NCI-H1436 (cell line): ENCODE results near the gene ZNF358.
A peak's percentile ranks its signal among the peaks of the same experiment; 100 is the strongest.

Experiments used
- DNase-seq: peaks from one replicate; lab custom pipeline; 2025; lab: John Stamatoyannopoulos, UW

ZNF358 gene

DNA sequence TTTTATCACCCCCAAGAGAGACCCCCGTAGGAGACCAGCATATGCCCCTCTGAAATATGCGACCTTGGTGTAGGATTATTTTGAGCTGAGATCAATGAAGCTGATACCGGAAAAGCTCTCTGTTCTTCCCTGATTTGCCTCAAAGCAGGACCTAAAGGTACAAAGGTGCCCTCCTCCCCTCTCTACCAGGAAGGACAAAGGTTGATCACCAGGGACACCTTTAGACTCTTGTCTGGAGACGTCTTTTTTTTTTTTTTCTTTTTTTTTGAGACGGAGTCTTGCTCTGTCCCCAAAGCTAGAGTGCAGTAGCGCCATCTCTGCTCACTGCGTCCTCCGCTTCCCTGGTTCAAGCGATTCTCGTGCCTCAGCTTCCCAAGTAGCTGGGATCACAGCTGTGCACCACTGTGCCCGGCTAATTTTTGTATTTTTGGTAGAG lies 26.3 kb upstream of the ZNF358 start:
- no peak for DNase-seq

DNA sequence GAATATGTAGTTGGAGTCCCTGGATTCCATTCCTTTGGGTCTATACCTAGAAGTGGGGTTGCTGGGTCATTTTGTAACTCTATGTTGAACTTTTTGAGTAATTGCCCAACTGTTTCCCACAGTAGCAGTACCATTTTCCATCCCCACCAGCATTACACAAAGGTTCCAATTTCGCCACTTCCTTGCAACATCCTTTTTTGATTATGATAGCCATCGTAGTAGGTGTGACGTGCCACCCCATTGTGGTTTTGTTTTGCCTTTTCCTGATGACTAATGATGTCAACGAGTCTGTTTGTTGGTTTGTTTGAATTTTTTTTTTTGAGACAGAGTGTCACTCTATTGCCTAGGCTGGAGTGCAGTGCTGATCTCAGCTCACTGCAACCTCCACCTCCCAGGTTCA lies 23.8 kb upstream of the ZNF358 start:
- no peak for DNase-seq

DNA sequence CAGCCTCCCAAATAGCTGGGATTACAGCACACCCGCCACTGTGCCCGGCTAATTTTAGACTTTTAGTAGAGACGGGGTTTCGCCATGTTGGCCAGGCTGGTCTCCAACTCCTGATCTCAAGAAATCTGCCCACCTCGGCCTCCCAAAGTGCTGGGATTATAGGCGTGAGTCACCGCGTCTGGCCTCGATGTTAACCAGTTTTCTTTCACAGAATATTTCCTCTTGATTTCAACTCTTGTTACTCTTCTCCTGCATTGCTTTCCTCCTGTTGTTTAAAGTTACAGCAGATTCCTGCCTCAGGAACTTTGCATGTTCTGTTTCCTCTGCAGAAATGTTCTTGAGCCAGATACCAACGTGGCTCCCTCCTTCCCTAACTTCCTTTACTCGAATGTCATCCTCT lies 23.3 kb upstream of the ZNF358 start:
- DNase-seq: no peak

DNA sequence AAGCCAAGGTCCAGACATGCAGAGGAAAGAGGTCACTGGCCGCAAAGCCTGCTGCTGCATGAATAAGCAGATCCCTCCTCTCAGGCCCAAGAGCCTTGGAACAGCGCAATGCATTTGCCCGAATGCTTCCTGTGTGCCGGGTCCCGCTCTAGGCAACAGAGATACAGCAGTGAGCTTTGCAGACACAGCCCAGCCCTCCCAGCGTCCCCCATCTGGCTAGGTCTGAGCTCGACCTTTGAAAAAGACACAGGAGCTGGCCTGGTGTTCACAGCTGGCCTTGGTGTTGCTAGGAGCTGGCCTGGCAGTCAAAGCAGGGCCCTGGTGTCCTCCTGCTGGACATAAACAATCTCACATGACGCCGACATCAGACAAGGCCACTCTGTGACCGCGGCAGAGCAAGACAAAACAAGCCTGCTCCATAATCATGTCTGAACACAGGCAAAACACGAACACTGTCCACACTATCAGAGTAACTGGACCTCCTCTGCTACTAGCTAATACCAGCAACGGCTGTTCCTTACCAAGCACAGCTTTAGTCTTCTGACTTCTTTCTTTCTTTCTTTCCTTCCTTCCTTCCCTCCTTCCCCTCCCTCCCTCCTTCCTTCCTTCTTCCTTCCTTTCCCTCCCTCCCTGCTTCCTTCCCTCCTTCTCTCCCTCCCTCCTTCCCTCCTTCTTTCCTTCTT lies 21.3 kb upstream of the ZNF358 start:
- no peak for DNase-seq

DNA sequence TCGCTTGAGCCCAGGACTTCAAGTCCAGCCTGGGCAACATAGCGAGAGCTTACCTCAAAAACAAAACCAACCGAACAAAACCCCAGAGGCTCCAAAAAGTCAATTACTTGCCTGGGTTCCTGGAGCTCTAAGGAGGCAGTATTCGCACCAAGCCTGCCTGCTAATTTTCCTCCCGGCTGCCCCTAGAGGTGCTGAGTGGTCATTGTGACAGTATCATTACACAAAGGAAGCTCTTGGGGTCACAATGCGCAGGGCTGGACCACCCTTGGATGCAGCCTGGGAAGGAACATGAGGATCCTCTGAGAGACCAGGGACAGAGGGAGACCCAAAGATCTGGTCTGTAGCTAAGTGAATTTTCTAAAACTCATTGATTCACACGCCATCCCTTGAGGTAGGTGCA lies 18.6 kb upstream of the ZNF358 start:
- no peak for DNase-seq

DNA sequence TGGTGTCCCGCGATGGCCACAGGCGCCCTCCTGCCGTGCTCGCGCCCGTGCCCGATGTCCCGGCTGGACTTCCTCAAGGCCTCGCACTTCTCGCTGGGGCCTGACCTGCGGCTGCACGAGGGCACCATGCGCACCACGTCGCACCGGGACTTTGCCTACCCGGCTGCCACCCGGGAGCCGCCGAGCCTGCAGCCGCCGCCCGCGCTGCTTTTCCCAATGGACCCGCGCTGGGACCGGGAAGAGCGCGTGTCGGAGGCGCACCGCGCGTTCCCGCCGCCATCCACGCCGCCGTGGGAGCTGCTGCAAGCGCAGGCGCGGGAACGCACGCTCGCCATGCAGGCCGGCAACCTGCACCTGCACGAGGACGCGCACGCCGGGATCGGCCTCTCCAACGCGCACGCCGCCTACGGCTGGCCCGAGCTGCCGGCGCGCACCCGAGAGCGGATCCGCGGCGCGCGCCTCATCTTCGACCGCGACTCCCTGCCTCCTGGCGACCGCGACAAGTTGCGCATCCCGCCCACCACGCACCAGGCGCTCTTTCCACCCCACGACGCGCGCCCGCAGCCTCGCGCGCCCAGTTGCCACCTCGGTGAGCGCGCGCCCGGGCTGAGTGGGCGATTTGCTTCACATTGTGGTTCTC lies 15.0 kb upstream of the ZNF358 start:
- DNase-seq: peak; percentile 80

DNA sequence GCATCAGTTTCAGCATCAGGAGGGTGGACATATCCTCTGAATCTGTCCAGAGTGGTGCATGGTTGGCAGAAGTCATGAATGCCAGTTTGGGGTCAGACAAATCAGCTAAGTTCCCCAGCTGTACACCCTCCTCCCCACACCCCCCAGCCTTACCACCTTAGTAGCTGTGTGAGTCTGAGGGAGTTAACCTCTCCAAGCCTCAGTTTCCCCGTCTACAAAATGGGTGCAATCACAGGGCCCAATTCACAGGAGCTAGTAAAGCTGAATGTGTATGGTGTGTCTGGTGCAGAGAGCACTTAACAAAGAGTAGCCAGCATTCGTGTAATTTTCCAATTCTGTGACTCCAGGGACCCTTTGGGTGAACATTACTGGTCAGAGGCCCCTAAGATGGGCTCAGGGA lies 13.4 kb upstream of the ZNF358 start:
- DNase-seq: no peak

DNA sequence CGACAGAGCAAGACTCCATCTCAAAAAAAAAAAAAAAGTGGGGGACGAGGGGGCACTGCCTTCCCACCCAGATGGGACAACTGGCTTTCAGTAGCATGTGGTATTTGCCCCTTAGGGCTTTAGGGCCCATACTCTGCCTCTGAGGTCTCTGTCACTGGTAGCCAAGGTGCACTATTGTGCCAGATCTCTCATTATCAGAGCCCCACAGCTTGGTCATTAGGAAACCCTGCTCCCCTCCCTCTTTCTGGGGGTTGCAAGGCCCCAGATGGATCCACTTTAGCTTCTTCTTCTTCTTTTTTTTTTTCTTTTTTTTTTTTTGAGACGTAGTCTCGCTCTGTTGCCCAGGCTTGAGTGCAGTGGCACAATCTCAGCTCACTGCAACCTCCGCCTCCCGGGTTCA lies 11.2 kb upstream of the ZNF358 start:
- DNase-seq: no peak

DNA sequence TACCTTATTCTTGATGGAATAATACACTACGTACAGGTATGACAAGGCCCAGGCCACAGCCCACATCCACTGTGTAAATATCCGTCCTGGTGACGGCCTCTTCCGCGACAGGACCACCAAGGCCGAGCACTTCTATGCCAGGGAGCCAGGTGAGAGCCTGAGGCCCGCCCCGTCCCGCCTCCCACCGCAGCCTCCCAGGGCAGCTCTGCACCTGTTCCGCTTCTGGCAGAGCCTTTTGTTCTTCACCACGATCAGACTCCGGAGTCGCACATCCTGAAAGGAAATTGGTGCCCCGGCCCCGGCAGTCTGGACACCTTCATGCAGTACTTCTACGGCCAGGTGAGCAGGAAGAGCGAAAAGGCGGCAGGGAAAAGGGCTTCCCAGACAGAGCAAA lies 10.6 kb upstream of the ZNF358 start:
- DNase-seq: peak; percentile 44

DNA sequence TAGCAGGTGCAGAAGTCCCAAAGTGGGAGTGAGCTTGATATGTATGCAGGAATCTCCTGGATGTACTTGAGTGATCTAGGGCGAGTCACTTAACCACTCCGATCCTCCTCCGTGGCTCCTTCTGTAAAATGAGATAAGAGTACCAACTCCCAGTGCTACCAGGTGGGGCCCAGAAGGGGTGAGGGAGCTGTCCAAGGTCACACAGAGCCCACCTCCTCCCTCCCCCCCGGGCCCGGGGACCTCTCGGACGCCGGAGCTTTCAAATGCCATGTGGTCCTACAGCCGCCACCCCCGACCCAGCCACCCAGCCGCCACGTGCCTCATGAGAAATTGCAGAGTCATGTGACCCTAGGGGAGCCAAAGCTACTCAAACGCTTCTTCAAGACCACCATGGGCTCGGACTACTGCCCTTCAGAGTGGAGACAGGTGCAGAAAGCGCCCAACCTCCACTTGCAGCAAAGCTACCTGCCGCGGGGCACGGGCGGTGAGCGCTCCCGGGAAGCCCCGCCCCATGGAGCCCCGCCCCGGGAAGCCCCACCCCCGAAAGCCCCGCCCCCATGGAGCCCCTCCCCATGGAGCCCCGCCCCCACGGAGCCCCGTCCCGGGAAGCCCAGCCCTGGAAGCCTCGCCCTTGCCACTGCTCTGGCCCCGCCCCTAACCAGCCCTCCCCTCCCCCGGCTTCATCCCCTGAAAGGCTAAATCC lies 10.1 kb upstream of the ZNF358 start:
- peak; percentile 88 for DNase-seq

DNA sequence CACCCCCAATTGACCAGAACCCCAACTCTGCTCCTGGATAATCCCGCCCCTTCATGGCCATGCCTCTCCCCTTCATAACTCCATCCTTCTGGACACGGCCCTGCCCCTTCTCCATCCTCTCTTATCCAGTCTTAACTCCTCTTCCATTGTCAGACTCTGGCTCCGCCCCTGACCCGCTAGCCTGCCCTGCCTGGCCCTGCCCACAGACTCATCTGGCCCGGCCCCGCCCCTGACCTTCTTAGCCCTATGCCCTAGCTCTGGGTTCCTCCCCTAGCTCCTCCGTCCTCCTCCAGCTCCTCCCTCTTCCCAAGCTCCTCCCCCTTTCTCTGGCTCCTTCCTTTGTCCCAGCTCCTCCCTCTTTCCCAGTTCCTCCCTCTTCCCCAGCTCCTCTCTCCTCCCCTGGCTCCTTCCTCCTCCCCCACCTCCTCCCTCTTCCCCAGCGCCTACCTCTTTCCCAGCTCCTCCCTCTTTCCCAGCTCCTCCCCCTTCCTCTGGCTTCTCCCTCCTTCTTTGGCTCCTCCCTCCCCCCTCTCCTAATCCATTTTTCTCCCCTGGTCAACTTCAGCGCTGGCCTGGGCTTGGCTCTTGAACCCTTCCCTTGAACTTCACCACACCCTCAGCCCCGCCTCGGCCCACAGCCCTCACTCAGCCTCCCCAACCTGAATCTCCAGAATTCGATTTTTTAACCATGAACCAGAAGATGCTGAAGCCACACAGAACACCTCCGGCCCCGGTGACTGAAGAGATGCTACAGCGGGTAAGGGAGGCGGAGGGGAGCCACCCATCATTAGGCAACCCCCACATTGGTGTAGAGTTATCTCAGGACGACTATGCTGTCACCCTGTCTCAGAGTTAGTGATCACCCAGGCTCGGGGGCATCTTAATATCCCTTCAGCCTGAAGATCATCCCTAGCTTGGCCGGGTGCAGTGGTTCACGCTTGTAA lies 9.2 kb upstream of the ZNF358 start:
- DNase-seq: peak; percentile 90

DNA sequence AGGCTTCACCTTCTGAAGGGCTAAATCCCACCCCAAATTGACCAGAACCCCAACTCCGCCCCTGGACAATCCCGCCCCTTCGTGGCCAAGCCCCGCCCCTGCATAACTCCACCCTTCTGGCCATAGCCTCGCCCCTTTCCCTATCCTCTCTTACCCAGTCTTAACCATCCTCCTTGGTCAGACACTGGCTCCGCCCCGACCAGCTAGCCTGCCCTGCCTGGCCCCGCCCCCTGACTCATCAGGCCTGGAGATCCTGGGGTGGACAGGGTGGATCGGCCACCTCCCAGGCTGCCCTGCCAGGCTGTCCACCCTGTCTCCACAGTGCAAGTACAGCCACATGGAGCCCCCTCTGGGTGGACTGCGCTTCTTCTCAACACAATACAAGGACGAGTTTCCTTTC lies 8.0 kb upstream of the ZNF358 start:
- DNase-seq: no peak

DNA sequence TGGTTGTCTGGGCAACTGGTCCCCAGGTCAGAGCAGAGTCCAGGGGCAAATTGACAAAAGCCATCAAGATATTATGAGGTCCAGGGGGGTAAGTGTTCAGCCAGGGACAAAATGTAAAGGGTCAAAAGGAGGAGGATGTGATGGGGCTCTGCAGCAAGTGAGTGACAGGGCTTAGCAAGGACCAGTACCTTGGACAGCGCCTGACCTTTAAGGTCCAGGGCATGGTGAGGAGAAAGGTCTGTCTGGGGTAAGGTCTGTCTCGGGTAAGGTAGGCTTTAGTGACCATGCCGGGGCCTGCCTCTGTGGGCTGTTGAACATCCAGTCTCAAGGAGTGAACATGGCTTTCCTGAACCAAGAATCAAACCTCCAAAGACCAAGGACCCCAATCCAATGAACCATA lies 6.3 kb upstream of the ZNF358 start:
- no peak for DNase-seq

DNA sequence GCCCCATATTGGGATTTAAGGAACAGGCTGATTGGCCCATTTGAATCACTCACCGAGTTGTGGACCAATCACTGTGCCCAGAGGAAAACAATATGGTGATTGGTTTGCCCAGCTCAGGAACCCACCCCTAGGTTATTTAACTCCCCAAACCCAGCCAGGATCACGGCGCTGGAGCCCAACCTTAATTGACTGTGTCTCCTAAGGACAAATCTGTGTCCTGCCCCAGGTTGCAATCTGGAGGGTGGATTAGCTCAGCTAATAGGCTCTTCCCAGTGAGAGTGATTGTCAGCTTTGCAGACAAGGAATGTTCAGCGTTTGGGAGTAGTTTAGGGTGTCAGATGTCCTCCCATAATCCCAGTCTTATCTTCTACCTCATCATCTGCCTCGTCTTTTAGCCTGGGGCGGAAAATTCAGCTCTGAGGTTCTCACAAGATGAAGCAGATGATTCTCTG lies 3.5 kb upstream of the ZNF358 start:
- DNase-seq: no peak

DNA sequence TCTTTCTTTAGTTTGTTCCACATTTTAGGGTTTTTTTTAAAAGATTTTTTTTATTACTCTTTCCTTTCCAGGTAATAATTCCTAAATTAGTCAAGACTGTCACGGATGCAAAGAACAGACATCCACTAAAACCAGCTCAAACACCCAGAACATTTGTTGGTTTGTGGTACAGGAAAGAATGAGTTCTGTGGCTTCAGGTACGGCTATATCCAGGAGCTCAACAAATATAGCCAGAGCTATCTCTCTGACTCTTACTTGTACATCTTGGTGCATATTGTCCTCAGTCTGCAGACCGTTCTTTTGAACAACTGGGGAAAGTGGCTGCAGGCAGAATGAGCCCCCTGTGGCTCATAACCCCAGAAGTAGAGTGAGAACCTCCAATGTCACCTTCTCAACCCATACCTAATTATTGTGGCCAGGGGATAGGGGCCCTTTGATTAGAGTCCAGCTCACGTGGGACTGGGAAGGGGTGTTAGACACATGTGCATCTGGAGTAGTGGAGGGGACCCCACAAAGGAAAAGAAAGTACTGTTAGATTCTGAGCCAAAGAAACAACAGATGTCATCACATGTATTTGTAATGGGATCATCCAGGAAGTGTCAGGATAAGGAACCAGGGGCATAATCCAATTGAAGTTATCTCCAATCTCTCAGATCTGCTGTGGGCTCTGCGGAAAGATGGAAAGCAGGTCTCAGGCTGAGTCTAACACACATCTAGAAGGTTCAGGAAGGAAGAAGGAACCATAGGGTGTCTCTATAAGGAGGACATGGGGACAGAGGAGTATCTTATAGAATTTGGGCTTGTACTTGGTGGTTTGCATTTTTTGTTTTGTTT lies 1.9 kb upstream of the ZNF358 start:
- no peak for DNase-seq

DNA sequence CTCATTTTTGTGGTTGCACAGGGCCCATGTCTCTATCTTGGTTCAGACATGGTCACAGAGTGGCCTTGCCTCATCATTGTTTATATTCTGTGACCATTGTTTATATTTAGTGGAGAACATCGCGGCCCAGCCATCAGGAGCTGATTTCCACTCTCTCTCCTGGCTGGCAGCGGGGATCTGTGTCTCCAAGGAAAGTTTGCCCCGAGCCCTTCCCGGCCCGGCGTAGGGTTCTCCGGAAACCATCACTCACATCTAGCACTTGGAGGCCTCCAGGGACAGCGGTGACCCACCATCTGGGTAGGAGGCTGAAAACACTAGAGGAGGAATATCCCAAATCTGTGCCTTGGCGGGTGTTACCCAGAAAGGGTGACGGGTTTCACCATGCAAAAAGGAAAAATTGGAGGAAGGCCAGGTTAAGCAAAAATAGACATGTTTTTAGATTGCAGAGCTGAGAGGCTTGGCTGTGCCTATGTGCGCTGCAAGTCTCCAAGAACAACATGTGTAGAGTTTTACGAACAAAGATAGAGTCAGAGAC lies 726 bp upstream of the ZNF358 start:
- no peak for DNase-seq

DNA sequence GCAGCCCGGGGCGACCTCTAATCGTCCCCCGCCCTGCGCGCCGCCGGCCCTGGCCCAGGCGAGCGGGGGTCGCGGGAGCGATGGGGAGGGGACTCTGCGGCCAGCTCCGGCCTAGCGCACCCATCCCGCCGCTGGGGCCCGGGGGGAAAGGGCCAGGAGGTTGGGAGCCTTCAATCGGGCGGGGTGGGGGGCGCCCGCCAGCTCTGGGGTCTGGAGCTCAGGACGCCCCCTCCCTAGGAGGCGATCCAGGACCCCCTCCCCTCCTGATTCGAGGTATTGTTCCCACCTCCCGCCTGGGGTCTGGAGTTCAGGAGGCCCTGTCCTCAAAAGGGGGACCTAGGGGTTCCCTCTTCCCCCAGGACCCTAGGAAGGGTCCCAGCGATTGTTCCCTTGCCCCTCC lies 430 bp downstream of the ZNF358 start:
- DNase-seq: no peak

DNA sequence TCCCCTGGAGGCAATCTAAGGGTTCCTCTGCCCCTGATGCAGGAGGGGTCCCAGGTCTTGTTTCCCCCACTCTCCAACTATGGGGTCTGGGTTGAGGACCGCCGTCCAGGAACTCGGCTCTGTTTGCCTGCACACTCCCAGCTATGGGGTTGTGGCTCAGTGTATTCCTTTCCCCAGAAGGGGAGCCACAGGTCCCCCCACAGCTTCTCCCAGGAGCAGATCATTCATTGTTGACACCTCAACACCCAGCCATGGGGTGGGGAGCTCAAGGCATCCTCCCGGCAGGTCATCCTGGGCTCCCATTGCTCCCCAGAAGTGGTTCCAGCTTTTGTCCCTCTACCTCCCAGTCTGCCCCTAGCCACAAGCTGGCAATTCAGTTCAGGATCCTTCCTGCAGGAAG lies 975 bp downstream of the ZNF358 start:
- no peak for DNase-seq

DNA sequence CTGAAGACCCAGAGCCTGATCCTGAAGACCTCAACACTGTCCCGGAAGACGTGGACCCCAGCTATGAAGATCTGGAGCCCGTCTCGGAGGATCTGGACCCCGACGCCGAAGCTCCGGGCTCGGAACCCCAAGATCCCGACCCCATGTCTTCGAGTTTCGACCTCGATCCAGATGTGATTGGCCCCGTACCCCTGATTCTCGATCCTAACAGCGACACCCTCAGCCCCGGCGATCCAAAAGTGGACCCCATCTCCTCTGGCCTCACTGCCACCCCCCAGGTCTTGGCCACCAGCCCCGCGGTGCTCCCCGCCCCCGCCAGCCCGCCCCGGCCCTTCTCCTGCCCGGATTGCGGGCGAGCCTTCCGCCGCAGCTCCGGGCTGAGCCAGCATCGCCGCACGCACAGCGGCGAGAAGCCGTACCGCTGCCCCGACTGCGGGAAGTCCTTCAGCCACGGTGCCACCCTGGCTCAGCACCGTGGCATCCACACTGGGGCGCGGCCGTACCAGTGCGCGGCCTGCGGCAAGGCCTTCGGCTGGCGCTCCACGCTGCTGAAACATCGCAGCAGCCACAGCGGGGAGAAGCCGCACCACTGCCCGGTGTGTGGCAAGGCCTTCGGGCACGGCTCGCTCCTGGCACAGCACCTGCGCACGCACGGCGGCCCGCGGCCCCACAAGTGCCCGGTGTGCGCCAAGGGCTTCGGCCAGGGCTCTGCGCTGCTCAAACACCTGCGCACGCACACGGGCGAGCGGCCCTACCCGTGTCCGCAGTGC lies 3.6 kb downstream of the ZNF358 start:
- no peak for DNase-seq
